RWPE2 (cell line): ENCODE results near the gene CACYBP.
A peak's percentile ranks its signal among the peaks of the same experiment; 100 is the strongest.
"Not testable (repeated sequence)": the region's sequence is repeated elsewhere in the genome, so short reads cannot be mapped to it uniquely, and the experiment has no call there.

Source experiments
- ATAC-seq: fragments of 200-7000 bp; cut with Tn5 transposase; 3 replicates; pipeline ENCODE4 v1.9.1; 2021; ENCODE audit warnings: low read depth
- DNase-seq: peaks from one replicate; pipeline ENCODE4 v3.0.0-alpha.2; 2020; ENCODE audit warnings: low spot score
- H3K27ac ChIP-seq: fragments of 450-650 bp; 2 replicates; pipeline ENCODE4 v1.5.1; 2017; ENCODE audit warnings: mild to moderate bottlenecking; ENCODE audit not compliant: poor library complexity, severe bottlenecking
- H3K27me3 ChIP-seq: fragments of 250-450 bp; sonication (Bioruptor Pico); 2 replicates; pipeline ENCODE4 v1.5.1; 2021; ENCODE audit warnings: mild to moderate bottlenecking, moderate library complexity; ENCODE audit not compliant: insufficient read depth, poor library complexity, severe bottlenecking
- H3K36me3 ChIP-seq: fragments of 250-450 bp; sonication (Bioruptor Pico); 2 replicates; pipeline ENCODE4 v1.5.1; 2020; ENCODE audit warnings: low read depth, mild to moderate bottlenecking, moderate library complexity
- H3K4me1 ChIP-seq: fragments of 250-450 bp; sonication (Bioruptor Pico); 2 replicates; pipeline ENCODE4 v1.5.1; 2021; ENCODE audit warnings: mild to moderate bottlenecking, moderate library complexity; ENCODE audit not compliant: insufficient read depth, poor library complexity, severe bottlenecking
- H3K4me3 ChIP-seq: fragments of 250-450 bp; sonication (Bioruptor Pico); 2 replicates; pipeline ENCODE4 v1.5.1; 2021; ENCODE audit warnings: mild to moderate bottlenecking, moderate library complexity; ENCODE audit not compliant: severe bottlenecking
- H3K9me3 ChIP-seq: fragments of 250-450 bp; sonication (Bioruptor Pico); 2 replicates; pipeline ENCODE4 v1.5.1; 2021; ENCODE audit warnings: mild to moderate bottlenecking, moderate library complexity; ENCODE audit not compliant: severe bottlenecking
- TF ChIP-seq, protein P1 (sequence below): fragments of 450-650 bp; IDR thresholded peaks from one replicate; pipeline ENCODE4 v1.5.1; 2017; ENCODE audit warnings: mild to moderate bottlenecking, moderate library complexity; ENCODE audit not compliant: poor library complexity, severe bottlenecking

CACYBP gene

DNA sequence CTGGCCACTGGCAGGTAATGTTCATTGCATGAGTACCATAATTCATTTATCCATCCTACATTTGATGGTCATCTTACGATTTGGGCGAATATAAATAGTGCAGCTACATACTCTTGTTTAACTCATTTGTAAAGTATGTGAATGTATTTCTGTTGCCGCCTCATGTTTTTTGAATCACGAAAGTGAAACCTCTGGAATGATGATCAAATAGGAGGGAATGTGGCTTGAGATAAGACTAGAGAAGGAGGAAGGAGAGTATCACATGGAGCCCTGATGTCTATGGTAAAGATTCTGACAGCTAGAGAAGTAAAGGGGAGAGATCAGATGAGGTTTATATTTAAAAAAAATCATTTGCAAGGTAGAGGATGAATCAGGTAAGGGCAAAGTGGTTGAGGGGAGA, 15.5 kb downstream of the CACYBP start:
- ATAC-seq (no peak), DNase-seq (no peak)
- Histone ChIP-seq H3K27ac (no peak overlapping the region), H3K4me1 (no peaks in the 10 kb centered on the region), H3K9me3 (no peaks in the 10 kb centered on the region), H3K4me3 (no peak overlapping the region), H3K27me3 (no peaks in the 10 kb centered on the region), H3K36me3 (peaks cover 90% of the 10 kb centered on the region)
- TF ChIP-seq, protein P1, sequence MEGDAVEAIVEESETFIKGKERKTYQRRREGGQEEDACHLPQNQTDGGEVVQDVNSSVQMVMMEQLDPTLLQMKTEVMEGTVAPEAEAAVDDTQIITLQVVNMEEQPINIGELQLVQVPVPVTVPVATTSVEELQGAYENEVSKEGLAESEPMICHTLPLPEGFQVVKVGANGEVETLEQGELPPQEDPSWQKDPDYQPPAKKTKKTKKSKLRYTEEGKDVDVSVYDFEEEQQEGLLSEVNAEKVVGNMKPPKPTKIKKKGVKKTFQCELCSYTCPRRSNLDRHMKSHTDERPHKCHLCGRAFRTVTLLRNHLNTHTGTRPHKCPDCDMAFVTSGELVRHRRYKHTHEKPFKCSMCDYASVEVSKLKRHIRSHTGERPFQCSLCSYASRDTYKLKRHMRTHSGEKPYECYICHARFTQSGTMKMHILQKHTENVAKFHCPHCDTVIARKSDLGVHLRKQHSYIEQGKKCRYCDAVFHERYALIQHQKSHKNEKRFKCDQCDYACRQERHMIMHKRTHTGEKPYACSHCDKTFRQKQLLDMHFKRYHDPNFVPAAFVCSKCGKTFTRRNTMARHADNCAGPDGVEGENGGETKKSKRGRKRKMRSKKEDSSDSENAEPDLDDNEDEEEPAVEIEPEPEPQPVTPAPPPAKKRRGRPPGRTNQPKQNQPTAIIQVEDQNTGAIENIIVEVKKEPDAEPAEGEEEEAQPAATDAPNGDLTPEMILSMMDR, result no peak

DNA sequence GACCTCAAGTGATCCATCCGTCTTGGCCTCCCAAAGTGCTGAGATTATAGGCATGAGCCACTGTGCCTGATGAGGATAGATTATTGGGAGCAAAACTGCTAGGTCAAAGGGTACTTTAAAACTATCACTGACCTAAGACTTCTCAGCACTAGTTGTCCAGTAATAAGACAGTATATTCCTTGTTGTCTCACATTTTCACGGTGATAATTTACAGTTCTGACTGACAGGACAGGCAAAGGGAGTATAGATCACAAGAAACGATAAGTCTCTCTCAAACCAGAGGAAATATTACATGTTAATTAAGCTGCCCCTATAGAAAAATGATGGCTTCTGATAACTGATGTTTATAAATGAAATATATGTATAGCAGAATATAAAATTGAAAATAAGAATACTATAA, 19.8 kb downstream of the CACYBP start:
- ATAC-seq (no peak), DNase-seq (no peak)
- H3K4me3 ChIP-seq, result no peak overlapping the region
- TF ChIP-seq, protein P1, result no peak
- H3K4me1 ChIP-seq, result peaks cover 9% of the 10 kb centered on the region
- no peaks in the 10 kb centered on the region for H3K9me3 ChIP-seq
- H3K36me3 ChIP-seq, result peaks cover 49% of the 10 kb centered on the region
- no peak overlapping the region for H3K27ac ChIP-seq
- no peaks in the 10 kb centered on the region for H3K27me3 ChIP-seq

DNA sequence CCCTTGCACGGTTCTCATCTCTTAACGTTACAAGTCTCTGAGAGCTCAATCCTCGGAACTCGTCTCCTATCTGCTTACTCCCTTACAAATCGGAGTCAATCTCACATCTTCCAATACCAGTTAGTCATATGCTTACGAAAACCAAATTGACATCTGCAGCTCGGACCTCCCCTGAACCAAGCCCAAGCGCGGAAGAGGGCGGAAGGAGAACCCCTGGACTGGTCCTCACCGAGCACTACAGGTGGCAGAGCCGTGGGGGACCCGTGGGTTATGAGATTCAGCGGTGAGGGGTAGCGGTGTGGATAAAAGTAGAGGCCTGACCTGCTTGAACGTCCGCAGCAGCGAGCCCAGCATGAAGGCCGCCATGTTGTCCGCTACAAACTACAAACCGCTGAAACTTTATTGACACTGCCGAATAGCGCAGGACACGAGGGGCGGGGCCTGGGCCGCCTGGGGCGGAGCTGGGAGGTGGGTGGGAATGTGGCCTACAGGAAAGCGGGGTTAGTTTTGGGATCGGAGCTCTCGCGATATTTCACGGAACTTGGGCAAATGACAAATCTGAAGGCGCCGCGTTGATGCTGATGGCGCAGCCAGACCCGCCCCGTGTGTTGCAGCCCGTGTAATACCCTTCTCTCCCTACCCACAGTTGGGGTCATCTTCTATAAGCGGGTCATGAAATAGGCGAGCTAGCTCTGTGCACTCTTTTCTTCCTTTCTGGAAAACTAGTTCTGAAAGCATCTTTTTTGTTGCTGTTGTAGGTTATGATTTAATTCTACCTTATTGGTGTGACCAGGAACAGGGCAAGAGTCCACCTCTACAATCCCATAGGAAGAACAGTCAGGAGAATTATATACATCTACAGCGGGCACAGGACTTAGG, 23.5 kb downstream of the CACYBP start, which contains the start of gene MRPS14:
Gene MRPS14 (minus strand): TSS at position 383 of the 879 bp plus-strand sequence. CDS start 17 bp downstream, at position 366.
- TF ChIP-seq, protein P1, result no peak
- peak within 1 kb of the TSS; percentile 86 for H3K4me3 ChIP-seq
- ATAC-seq (peak; percentile 94), DNase-seq (peak; percentile 93)
- H3K9me3 ChIP-seq, result no peaks in the 10 kb centered on the region
- H3K27me3 ChIP-seq, result no peaks in the 10 kb centered on the region
- peaks cover 9% of the 10 kb centered on the region for H3K4me1 ChIP-seq
- peaks cover 17% of the 10 kb centered on the region for H3K36me3 ChIP-seq
- peak within 1 kb of the TSS; percentile 31 for H3K27ac ChIP-seq

DNA sequence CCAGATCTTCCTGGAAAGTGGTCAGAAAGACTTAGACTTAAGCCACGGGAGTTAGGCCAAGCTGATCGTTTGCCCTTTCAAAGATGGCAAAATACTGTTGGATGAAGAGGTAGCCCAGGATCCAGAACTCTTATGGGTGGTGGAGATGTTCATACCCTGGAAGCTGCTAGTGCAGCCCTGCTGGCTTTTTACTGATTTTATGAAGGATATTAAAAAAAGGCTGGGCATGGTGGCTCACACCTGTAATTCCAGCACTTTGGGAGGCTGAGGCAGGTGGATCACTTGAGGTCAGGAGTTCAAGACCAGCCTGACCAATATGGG, 24.1 kb downstream of the CACYBP start:
- ATAC-seq, H3K9me3 ChIP-seq, DNase-seq, H3K27me3 ChIP-seq, H3K4me1 ChIP-seq: not testable (repeated sequence)
- Histone ChIP-seq H3K27ac (peak overlapping the region; percentile 31), H3K4me3 (peak overlapping the region; percentile 86), H3K36me3 (peaks cover 11% of the 10 kb centered on the region)

DNA sequence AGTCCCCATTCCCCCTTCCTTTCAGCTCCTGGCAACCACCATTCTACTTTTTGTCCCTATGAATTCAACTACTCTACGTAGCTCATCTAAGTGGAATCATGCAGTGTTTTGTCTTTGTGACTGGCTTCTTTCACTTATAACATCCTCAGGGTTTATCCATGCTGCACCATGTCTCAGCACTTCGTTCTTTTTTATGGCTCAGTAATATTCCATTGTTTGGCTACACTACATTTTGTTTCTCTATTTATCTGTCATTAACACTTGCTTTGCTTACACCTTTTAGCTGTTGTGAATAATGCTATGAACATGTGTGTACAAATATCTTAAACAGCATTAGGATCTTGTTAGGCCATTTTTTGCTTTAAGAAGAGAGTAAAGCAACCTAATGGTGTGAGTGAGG, 25.0 kb downstream of the CACYBP start:
- no peak overlapping the region for H3K27ac ChIP-seq
- TF ChIP-seq, protein P1, result no peak
- ATAC-seq, result no peak
- peaks cover 3% of the 10 kb centered on the region; the same call in 1 of the 2 replicates for H3K36me3 ChIP-seq
- H3K4me1 ChIP-seq, result peaks cover 13% of the 10 kb centered on the region
- no peak for DNase-seq
- H3K4me3 ChIP-seq, result no peak overlapping the region
- no peaks in the 10 kb centered on the region for H3K9me3 ChIP-seq
- H3K27me3 ChIP-seq, result no peaks in the 10 kb centered on the region
